Erythroblast (primary cell): ENCODE results near the gene AP3B1.

Source experiments
- DNase-seq, 2 experiments: peaks; one replicate each; lab custom pipeline; 2025; lab: John Stamatoyannopoulos, UW
- GATA1 ChIP-seq: IDR thresholded peaks from 2 replicates; pipeline ENCODE4 v1.6.1; 2011; ENCODE audit warnings: low read depth, mild to moderate bottlenecking, control low read depth, low read length, moderate library complexity
- POLR2A ChIP-seq: IDR thresholded peaks from 2 replicates; pipeline ENCODE4 v1.6.1; 2011; ENCODE audit warnings: mild to moderate bottlenecking, low read length

AP3B1 gene

GRCh38 chr5:77996943-77997342, 297.6 kb downstream of the AP3B1 start:
- TF ChIP-seq GATA1 (no peak), POLR2A (no peak)
- DNase-seq: no peak

GRCh38 chr5:77995793-77996409, 298.6 kb downstream of the AP3B1 start:
- DNase-seq: no peak
- TF ChIP-seq POLR2A (no peak), GATA1 (no peak)

- no peak for DNase-seq
- TF ChIP-seq GATA1: no peak
- no peak for TF ChIP-seq POLR2A
These were observed 299.6 kb downstream of the AP3B1 start for GRCh38 chr5:77994943-77995342.

- TF ChIP-seq POLR2A (no peak), GATA1 (no peak)
- no peak for DNase-seq
These were observed 300.6 kb downstream of the AP3B1 start for GRCh38 chr5:77993855-77994318.

- TF ChIP-seq GATA1 (no peak), POLR2A (no peak)
- no peak for DNase-seq
These were observed 301.2 kb downstream of the AP3B1 start for GRCh38 chr5:77993141-77993854.

GRCh38 chr5:77991084-77991483, 303.4 kb downstream of the AP3B1 start:
- TF ChIP-seq GATA1 (no peak), POLR2A (no peak)
- DNase-seq: peak in 1 of 2 experiments; percentile 4

GRCh38 chr5:77990020-77990419, 304.5 kb downstream of the AP3B1 start:
- DNase-seq: no peak
- no peak for TF ChIP-seq GATA1

- TF ChIP-seq POLR2A: no peak
- TF ChIP-seq GATA1: no peak
- no peak for DNase-seq
These were observed 306.5 kb downstream of the AP3B1 start for GRCh38 chr5:77987988-77988387.

- TF ChIP-seq POLR2A (no peak), GATA1 (no peak)
- DNase-seq: peak; percentile 5 to 41
These were observed 307.2 kb downstream of the AP3B1 start for GRCh38 chr5:77987331-77987730.

GRCh38 chr5:77986261-77986660, 308.2 kb downstream of the AP3B1 start:
- TF ChIP-seq GATA1 (no peak), POLR2A (no peak)
- no peak for DNase-seq

GRCh38 chr5:77985247-77985646, 309.3 kb downstream of the AP3B1 start:
- no peak for DNase-seq
- TF ChIP-seq GATA1: no peak
- no peak for TF ChIP-seq POLR2A

GRCh38 chr5:77984587-77984986, 309.9 kb downstream of the AP3B1 start:
- DNase-seq: no peak
- TF ChIP-seq POLR2A (no peak), GATA1 (no peak)

GRCh38 chr5:77983482-77984199, 310.9 kb downstream of the AP3B1 start:
- TF ChIP-seq GATA1: no peak
- TF ChIP-seq POLR2A: no peak
- no peak for DNase-seq

- TF ChIP-seq GATA1 (no peak), POLR2A (no peak)
- no peak for DNase-seq
These were observed 312.7 kb downstream of the AP3B1 start for GRCh38 chr5:77981820-77982219.
